SU-DHL-6 (cell line): ENCODE measurements around the gene DHX58.

Experiments used
- H2AFZ ChIP-seq: fragments of 200-600 bp; sonication (generic); 2 replicates; pipeline ENCODE4 v1.6.1; 2014; ENCODE audit warnings: low read depth, mild to moderate bottlenecking, moderate library complexity, mixed read lengths, antibody characterized with exemption, low read length; ENCODE audit not compliant: severe bottlenecking
- H3F3A ChIP-seq: fragments of 200-600 bp; shearing (Covaris generic); 2 replicates; pipeline ENCODE4 v1.6.0; 2016; ENCODE audit warnings: antibody characterized with exemption, mild to moderate bottlenecking; ENCODE audit not compliant: insufficient read depth
- H3K27ac ChIP-seq: fragments of 200-600 bp; sonication (generic); 2 replicates; pipeline ENCODE4 v1.5.1; 2016; ENCODE audit warnings: low read depth, mild to moderate bottlenecking, low read length, moderate library complexity, mixed read lengths
- H3K27me3 ChIP-seq: fragments of 200-600 bp; sonication (generic), shearing (Covaris generic); 2 replicates; pipeline ENCODE4 v1.6.0; 2014; ENCODE audit warnings: mild to moderate bottlenecking, low read length
- H3K36me3 ChIP-seq: fragments of 200-600 bp; sonication (generic); 2 replicates; pipeline ENCODE4 v1.6.1; 2014; ENCODE audit warnings: mild to moderate bottlenecking, low read length, mixed read lengths
- H3K4me2 ChIP-seq: fragments of 300-600, 200-600 bp; shearing (Covaris generic), sonication (generic); 2 replicates; pipeline ENCODE4 v1.6.0; 2014; ENCODE audit warnings: low read length, low read depth, mild to moderate bottlenecking; ENCODE audit not compliant: poor library complexity, severe bottlenecking
- H3K4me3 ChIP-seq: fragments of 200-600 bp; sonication (generic); 2 replicates; pipeline ENCODE4 v1.5.1; 2014; ENCODE audit warnings: antibody characterized with exemption, low read length, mild to moderate bottlenecking, mixed read lengths; ENCODE audit not compliant: insufficient read depth, poor library complexity, severe bottlenecking
- H3K79me2 ChIP-seq: fragments of 200-600 bp; sonication (generic); 2 replicates; pipeline ENCODE4 v1.6.1; 2014; ENCODE audit warnings: mild to moderate bottlenecking, low read length, moderate library complexity; ENCODE audit not compliant: insufficient read depth
- H3K9ac ChIP-seq: fragments of 200-600 bp; sonication (generic); 2 replicates; pipeline ENCODE4 v1.7.0; 2014; ENCODE audit warnings: mild to moderate bottlenecking, low read length
- H3K9me2 ChIP-seq: fragments of 200-600 bp; sonication (generic); replicated peaks from 2 replicates; pipeline ENCODE4 v1.6.1; 2014; ENCODE audit warnings: low read length; ENCODE audit not compliant: insufficient read depth
- H3K9me3 ChIP-seq: fragments of 200-600 bp; sonication (generic); 2 replicates; pipeline ENCODE4 v1.6.1; 2014; ENCODE audit warnings: low read length, mixed read lengths; ENCODE audit not compliant: insufficient read depth
- H4K20me1 ChIP-seq: fragments of 200-600 bp; sonication (generic); 2 replicates; pipeline ENCODE4 v1.6.1; 2014; ENCODE audit warnings: low read depth, mild to moderate bottlenecking, antibody characterized with exemption, low read length, moderate library complexity, mixed read lengths
- EZH2phosphoT487 ChIP-seq: fragments of 200-600 bp; sonication (generic), shearing (Covaris generic); conservative IDR thresholded peaks from 2 replicates; pipeline ENCODE4 v1.6.1; 2018; ENCODE audit warnings: mild to moderate bottlenecking, antibody characterized with exemption, low read length, moderate library complexity, mixed read lengths
- TF ChIP-seq, protein P1 (sequence below): fragments of 200-600 bp; sonication (generic); IDR thresholded peaks from one replicate; pipeline ENCODE4 v1.5.1; 2017; ENCODE audit warnings: antibody characterized with exemption, mild to moderate bottlenecking, low read length, moderate library complexity; ENCODE audit not compliant: insufficient read depth, poor library complexity, severe bottlenecking

The DHX58 gene

DNA sequence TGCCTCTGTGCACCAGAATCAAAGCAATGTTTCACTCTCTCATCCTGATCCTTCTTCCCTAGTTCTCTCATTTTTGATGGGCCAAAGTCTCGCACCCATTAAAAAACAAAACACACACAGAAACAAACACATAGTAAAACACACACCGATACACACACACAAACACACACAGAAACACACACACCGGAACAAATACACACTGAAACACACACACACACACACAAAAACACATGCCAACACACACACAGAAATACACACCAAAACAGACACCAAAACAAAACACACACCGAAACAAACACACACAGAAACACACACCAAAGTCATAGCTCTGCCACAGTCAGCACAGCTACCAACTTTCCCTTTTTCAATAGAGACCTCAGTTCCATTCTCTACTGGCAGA, 18.7 kb upstream of the DHX58 start:
- Histone ChIP-seq H3K27ac (no peak overlapping the region), H4K20me1 (peaks cover 13% of the 10 kb centered on the region; the same call in 1 of the 2 replicates), H3K4me3 (no peak overlapping the region), H3K9me3 (no peaks in the 10 kb centered on the region), H3K9me2 (no peaks in the 10 kb centered on the region), H3K79me2 (peaks cover 40% of the 10 kb centered on the region), H2AFZ (no peak overlapping the region), H3K4me2 (no peak overlapping the region), H3K36me3 (peaks cover 10% of the 10 kb centered on the region), H3K9ac (no peak overlapping the region), H3F3A (peaks cover 28% of the 10 kb centered on the region), H3K27me3 (no peaks in the 10 kb centered on the region)
- TF ChIP-seq, protein P1, sequence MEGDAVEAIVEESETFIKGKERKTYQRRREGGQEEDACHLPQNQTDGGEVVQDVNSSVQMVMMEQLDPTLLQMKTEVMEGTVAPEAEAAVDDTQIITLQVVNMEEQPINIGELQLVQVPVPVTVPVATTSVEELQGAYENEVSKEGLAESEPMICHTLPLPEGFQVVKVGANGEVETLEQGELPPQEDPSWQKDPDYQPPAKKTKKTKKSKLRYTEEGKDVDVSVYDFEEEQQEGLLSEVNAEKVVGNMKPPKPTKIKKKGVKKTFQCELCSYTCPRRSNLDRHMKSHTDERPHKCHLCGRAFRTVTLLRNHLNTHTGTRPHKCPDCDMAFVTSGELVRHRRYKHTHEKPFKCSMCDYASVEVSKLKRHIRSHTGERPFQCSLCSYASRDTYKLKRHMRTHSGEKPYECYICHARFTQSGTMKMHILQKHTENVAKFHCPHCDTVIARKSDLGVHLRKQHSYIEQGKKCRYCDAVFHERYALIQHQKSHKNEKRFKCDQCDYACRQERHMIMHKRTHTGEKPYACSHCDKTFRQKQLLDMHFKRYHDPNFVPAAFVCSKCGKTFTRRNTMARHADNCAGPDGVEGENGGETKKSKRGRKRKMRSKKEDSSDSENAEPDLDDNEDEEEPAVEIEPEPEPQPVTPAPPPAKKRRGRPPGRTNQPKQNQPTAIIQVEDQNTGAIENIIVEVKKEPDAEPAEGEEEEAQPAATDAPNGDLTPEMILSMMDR: no peak
- TF ChIP-seq EZH2phosphoT487: no peak

DNA sequence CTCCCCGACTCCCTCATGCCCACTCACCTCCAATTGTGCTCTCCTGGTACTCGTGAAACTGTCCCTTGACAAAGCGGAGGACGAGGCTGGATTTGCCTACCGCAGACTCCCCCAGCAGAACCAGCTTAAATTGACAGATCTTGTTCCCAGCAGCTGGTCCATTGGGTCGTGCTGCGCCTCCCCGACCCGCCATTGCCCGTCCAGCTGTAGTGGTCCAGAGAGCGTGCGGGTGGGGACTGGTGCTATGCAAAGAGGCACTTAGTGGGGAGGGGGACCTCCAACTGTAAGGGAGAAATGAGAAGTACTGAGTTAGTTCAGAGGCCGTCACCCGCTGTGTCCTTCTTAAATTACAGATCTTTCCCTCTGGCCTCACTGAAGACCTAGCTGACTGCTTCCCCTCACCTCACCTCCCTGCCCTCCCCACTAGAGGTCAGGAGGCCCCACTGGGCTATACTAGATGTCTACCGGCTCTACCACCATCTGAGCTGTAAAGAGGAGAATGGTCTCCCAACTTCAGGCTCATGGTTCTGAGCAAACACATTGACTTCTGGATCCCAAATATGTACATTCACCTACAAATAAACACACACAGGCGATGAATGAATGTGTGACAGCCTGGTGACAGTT, 17.9 kb upstream of the DHX58 start:
- Histone ChIP-seq H3F3A (peaks cover 28% of the 10 kb centered on the region), H3K36me3 (peaks cover 14% of the 10 kb centered on the region), H3K4me3 (no peak overlapping the region), H4K20me1 (peaks cover 13% of the 10 kb centered on the region; the same call in 1 of the 2 replicates), H3K27me3 (no peaks in the 10 kb centered on the region), H3K79me2 (peaks cover 31% of the 10 kb centered on the region), H3K9me2 (no peaks in the 10 kb centered on the region), H3K9ac (no peak overlapping the region), H2AFZ (no peak overlapping the region), H3K9me3 (no peaks in the 10 kb centered on the region), H3K27ac (no peak overlapping the region), H3K4me2 (no peak overlapping the region)
- TF ChIP-seq, protein P1: no peak
- no peak for TF ChIP-seq EZH2phosphoT487

DNA sequence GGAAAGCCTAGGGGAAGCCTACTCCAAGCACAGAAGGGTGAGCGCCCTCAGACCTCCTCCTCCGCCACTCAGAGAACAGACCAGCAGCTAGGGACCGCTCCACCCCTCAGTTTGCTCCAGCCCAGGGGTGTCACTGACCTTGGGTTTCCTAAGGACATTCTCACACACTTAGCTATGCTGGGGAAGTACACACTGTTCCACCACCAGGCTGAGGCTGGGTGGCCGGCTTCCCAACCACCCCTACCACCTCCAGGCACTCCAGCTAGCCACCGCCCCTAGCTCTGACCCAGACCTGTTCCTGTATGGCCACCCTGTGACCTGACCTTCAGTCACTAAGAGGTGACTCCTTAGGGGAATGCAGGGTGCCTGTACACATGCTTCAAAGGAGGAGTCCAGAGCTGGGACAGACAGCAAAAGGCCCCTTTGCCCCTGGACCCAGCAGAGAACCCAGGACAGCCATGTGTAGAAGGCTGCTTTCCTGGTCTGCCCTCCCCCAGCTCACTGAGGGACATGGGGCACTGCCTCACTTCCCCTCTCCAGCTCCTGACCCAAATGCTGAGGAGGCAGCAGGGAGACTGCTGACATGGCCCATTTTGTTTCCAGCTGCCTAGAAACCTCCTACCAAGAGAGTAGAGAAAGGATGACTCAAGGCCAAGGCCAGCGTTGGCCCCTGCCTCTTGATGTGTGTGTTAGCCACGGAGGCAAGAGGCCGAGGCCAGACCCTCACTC, 16.8 kb upstream of the DHX58 start:
- no peak overlapping the region for H3K4me2 ChIP-seq
- TF ChIP-seq, protein P1: no peak
- TF ChIP-seq EZH2phosphoT487: no peak
- peaks cover 14% of the 10 kb centered on the region for H3K36me3 ChIP-seq
- no peaks in the 10 kb centered on the region for H3K27me3 ChIP-seq
- no peak overlapping the region for H3K9ac ChIP-seq
- H3K9me2 ChIP-seq: no peaks in the 10 kb centered on the region
- no peaks in the 10 kb centered on the region for H3K9me3 ChIP-seq
- H3K79me2 ChIP-seq: peaks cover 26% of the 10 kb centered on the region
- no peak overlapping the region for H3K27ac ChIP-seq
- H2AFZ ChIP-seq: no peak overlapping the region
- peaks cover 13% of the 10 kb centered on the region; the same call in 1 of the 2 replicates for H4K20me1 ChIP-seq
- peaks cover 27% of the 10 kb centered on the region for H3F3A ChIP-seq
- no peak overlapping the region for H3K4me3 ChIP-seq
